Liver (tissue), 3 donors: ENCODE measurements around the gene LTBP2.

Source experiments
- CTCF ChIP-seq: fragments of 150-350 bp; IDR thresholded peaks from 2 replicates; pipeline ENCODE4 v1.5.1; 2017; ENCODE audit warnings: improper control_type of control experiment, low read depth, low read length; ENCODE audit not compliant: missing input control
- EGR1 ChIP-seq, 2 donors: IDR thresholded peaks; 2 replicates each; pipeline ENCODE4 v1.6.1; 2016 to 2018; ENCODE audit warnings: antibody characterized with exemption in 2 of 2, low read depth in 2 of 2
- MAX ChIP-seq: IDR thresholded peaks from 2 replicates; pipeline ENCODE4 v1.6.1; 2016; ENCODE audit warnings: antibody characterized with exemption
- NR2F2 ChIP-seq: IDR thresholded peaks from 2 replicates; pipeline ENCODE4 v1.6.1; 2016; ENCODE audit warnings: antibody characterized with exemption
- RAD21 ChIP-seq, 2 donors: IDR thresholded peaks; 2 replicates each; pipeline ENCODE4 v1.6.1; 2016; ENCODE audit warnings: antibody characterized with exemption in 2 of 2, mild to moderate bottlenecking in 2 of 2
- REST ChIP-seq: IDR thresholded peaks from 2 replicates; pipeline ENCODE4 v1.6.1; 2016; ENCODE audit warnings: antibody characterized with exemption, mild to moderate bottlenecking
- TAF1 ChIP-seq: conservative IDR thresholded peaks from 2 replicates; pipeline ENCODE4 v1.6.1; 2016; ENCODE audit warnings: antibody characterized with exemption, mild to moderate bottlenecking
- YY1 ChIP-seq: IDR thresholded peaks from 2 replicates; pipeline ENCODE4 v1.6.1; 2016; ENCODE audit warnings: antibody characterized with exemption, mild to moderate bottlenecking
- donor health status: healthy.
- donor health status: healthy.

- TF ChIP-seq CTCF (no peak), YY1 (no peak), EGR1 (IDR thresholded peaks at IDR 0.05; ENCODE audit: low read depth in 2 of 2) (no peak), REST (no peak), RAD21 (IDR thresholded peaks at IDR 0.05) (no peak), NR2F2 (no peak), MAX (no peak), TAF1 (no peak)
Observed at GRCh38 chr14:74566174-74567141, 45.6 kb downstream of the LTBP2 start.
